HFF-Myc (cell line): ENCODE results near the gene C5orf47.

Experiments
- DNase-seq: peaks from one replicate; pipeline ENCODE4 v3.0.0-alpha.2; 2011; ENCODE audit warnings: low read depth; ENCODE audit errors: extremely low read depth
- H3K4me3 ChIP-seq: replicated peaks from 2 replicates; pipeline ENCODE4 v1.5.1; 2011; ENCODE audit warnings: low read depth, mild to moderate bottlenecking, control low read depth, low read length
- CTCF ChIP-seq: IDR thresholded peaks from 2 replicates; pipeline ENCODE4 v1.5.1; 2012; ENCODE audit warnings: mild to moderate bottlenecking, low read depth, low read length, control low read depth; ENCODE audit errors: missing control alignments

Gene C5orf47

GRCh38 chr5:173962436-173962972, 26.5 kb upstream of the C5orf47 start:
- TF ChIP-seq CTCF, result no peak
- H3K4me3 ChIP-seq, result no peak overlapping the region
- no peak for DNase-seq

- DNase-seq, result no peak
- no peak for TF ChIP-seq CTCF
- peak overlapping the region; percentile 26 for H3K4me3 ChIP-seq
Measured at GRCh38 chr5:173963182-173963838, 25.7 kb upstream of the C5orf47 start.

DNA sequence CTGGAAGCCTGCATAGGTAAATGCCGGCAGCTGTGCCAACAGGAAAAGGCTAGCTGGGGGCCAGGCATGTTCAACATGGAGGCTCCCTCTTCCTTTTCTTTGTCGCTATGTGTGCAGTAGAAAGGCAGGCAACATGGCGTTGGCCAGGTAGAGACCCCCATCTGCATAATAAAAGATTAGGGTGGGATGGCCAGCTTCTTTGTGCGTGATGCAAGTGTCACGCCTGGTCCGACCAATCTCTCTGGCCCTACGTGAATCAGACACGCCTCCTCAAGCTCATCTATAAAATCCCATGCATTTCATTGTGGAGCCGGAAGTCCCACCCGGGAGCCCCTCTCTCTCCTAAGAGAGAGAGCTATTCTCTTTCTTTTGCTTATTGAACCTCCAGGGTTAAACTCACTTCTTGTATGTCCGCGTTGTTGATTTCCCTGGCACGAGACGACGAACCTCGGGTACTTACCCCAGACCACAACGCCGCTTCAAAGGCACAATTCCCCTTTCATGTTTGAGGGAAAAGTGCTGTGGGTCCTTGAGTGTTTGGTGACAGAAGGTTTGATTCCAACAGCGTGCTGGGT, 25.0 kb upstream of the C5orf47 start:
- H3K4me3 ChIP-seq, result peak overlapping the region; percentile 26
- TF ChIP-seq CTCF, result no peak
- DNase-seq, result no peak

DNA sequence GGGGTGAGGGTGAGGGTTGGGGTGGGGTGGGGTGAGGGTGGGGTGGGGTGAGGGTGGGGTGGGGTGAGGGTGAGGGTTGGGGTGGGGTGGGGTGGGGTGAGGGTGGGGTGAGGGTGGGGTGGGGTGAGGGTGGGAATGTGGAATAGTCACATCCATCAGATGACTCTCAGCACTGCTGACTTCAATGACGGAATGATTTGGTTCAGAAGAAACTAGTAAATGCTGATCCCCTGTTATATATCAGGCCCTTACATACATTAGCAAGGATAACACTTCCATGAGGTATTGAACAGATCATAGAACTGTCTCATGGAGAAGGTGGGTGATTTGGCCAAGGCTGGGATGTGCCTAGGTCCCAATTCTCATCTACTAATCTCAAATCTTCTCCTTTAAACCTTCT, 24.5 kb upstream of the C5orf47 start:
- TF ChIP-seq CTCF, result no peak
- no peak overlapping the region for H3K4me3 ChIP-seq
- DNase-seq, result no peak

- no peak overlapping the region for H3K4me3 ChIP-seq
- no peak for TF ChIP-seq CTCF
- no peak for DNase-seq
Measured at GRCh38 chr5:173967241-173967640, 21.7 kb upstream of the C5orf47 start.

GRCh38 chr5:173968154-173968797, 20.7 kb upstream of the C5orf47 start:
- no peak for DNase-seq
- TF ChIP-seq CTCF, result no peak
- no peak overlapping the region for H3K4me3 ChIP-seq
